H1 (cell line): Measurements from ENCODE around the gene SLC12A6. TPM values are rescaled to one million over a fixed set of nuclear protein-coding genes. Genes with fewer than 3 reads are reported as not detected.

Source experiments
- CTCF ChIA-PET: fragments of 300-600 bp; sonication (Branson Sonifier 250); formaldehyde crosslinking; loops from one replicate; lab custom pipeline; 2021; ENCODE audit not compliant: partially characterized antibody; lab: Charles Lee
- POLR2A ChIA-PET: fragments of 300-600 bp; sonication (Branson Sonifier 250); formaldehyde crosslinking; loops from one replicate; lab custom pipeline; 2021; ENCODE audit warnings: inconsistent platforms; ENCODE audit not compliant: partially characterized antibody; lab: Charles Lee
- DNase-seq, 2 experiments: peaks; one replicate each; pipeline versions ENCODE4 v3.0.0 to v3.0.0-alpha.2; 2010 to 2022; ENCODE audit warnings: low spot score in 2 of 2, low read depth in 1 of 2, mixed read lengths in 1 of 2
- FAIRE-seq: peaks from 2 replicates; lab custom pipeline; 2011; peaks lifted over from hg19 to GRCh38; lab: Jason Lieb, UNC
- H2AFZ ChIP-seq: 2 replicates; pipeline ENCODE4 v1.8.1; 2012; ENCODE audit warnings: low read length, inconsistent platforms
- H2AK5ac ChIP-seq: 2 replicates; pipeline ENCODE4 v1.6.1; 2013; ENCODE audit warnings: low read depth, low read length
- H2BK120ac ChIP-seq: replicated peaks from 2 replicates; pipeline ENCODE3; 2013; ENCODE audit warnings: low read depth, low read length, inconsistent platforms
- H2BK12ac ChIP-seq: 2 replicates; pipeline ENCODE4 v1.6.1; 2013; ENCODE audit warnings: low read depth, low read length
- H2BK15ac ChIP-seq: 2 replicates; pipeline ENCODE4 v1.6.1; 2013; ENCODE audit warnings: low read length
- H2BK20ac ChIP-seq: 2 replicates; pipeline ENCODE4 v1.6.1; 2013; ENCODE audit warnings: low read length
- H2BK5ac ChIP-seq: 2 replicates; pipeline ENCODE4 v1.6.1; 2013; ENCODE audit warnings: low read depth, low read length
- H3K14ac ChIP-seq: 2 replicates; pipeline ENCODE4 v1.6.1; 2013; ENCODE audit warnings: inconsistent platforms; ENCODE audit not compliant: insufficient read length
- H3K18ac ChIP-seq: 2 replicates; pipeline ENCODE4 v1.6.1; 2013; ENCODE audit warnings: low read length; ENCODE audit errors: extremely low read depth
- H3K23ac ChIP-seq: 2 replicates; pipeline ENCODE4 v1.6.1; 2013; ENCODE audit warnings: inconsistent platforms; ENCODE audit not compliant: insufficient read length
- H3K23me2 ChIP-seq: 2 replicates; pipeline ENCODE4 v1.6.1; 2013; ENCODE audit warnings: low read depth, low read length
- H3K27ac ChIP-seq: 2 replicates; pipeline ENCODE4 v1.6.1; 2011; ENCODE audit warnings: low read depth, low read length, inconsistent platforms
- H3K27me3 ChIP-seq, 4 experiments: replicated peaks in 1 of 4; 1 replicate in 1 of 4; 2 replicates in 3 of 4; pipeline versions ENCODE4 v1.6.1 to v1.8.1; 2011 to 2013; ENCODE audit warnings: low read length in 3 of 4, mild to moderate bottlenecking in 3 of 4, inconsistent platforms in 2 of 4, mixed read lengths in 2 of 4, moderate library complexity in 1 of 4; ENCODE audit not compliant: control insufficient read depth in 3 of 4, insufficient read depth in 3 of 4; ENCODE audit errors: extremely low read depth in 1 of 4
- H3K36me3 ChIP-seq, 4 experiments: 2 replicates each; pipeline versions ENCODE4 v1.6.1 to v1.8.1; 2011 to 2013; ENCODE audit warnings: mild to moderate bottlenecking in 4 of 4, low read length in 3 of 4, moderate library complexity in 2 of 4, control low read depth in 1 of 4, inconsistent platforms in 1 of 4; ENCODE audit not compliant: insufficient read depth in 4 of 4, control insufficient read depth in 2 of 4
- H3K4ac ChIP-seq: replicated peaks from 2 replicates; pipeline ENCODE3; 2013; ENCODE audit warnings: low read length, low read depth, mixed read lengths, inconsistent platforms; ENCODE audit not compliant: insufficient read length
- H3K4me1 ChIP-seq, 4 experiments: replicated peaks in 1 of 4; 1 replicate in 1 of 4; 2 replicates in 3 of 4; pipeline versions ENCODE4 v1.6.1 to v1.8.1; 2011 to 2013; ENCODE audit warnings: low read length in 3 of 4, inconsistent platforms in 2 of 4, mixed read lengths in 1 of 4; ENCODE audit not compliant: insufficient read depth in 4 of 4, control insufficient read depth in 3 of 4
- H3K4me2 ChIP-seq, 2 experiments: 2 replicates each; pipeline versions ENCODE4 v1.6.1 to v1.8.1; 2011 to 2013; ENCODE audit warnings: low read depth in 2 of 2, low read length in 2 of 2, control low read depth in 1 of 2, inconsistent platforms in 1 of 2, mild to moderate bottlenecking in 1 of 2; ENCODE audit not compliant: insufficient read depth in 1 of 2
- H3K4me3 ChIP-seq, 4 experiments: fragments of 200-600, 300-600 bp in 1 of 4; sonication (generic), shearing (Covaris generic), sonication (Bioruptor Twin) in 1 of 4; 2 replicates each; pipeline versions ENCODE4 v1.5.1 to v1.8.1; 2011 to 2016; ENCODE audit warnings: low read length in 4 of 4, low read depth in 3 of 4, control low read depth in 2 of 4, inconsistent platforms in 2 of 4, mild to moderate bottlenecking in 2 of 4, mixed read lengths in 1 of 4, moderate library complexity in 1 of 4; ENCODE audit not compliant: insufficient read depth in 2 of 4; ENCODE audit errors: extremely low read depth in 1 of 4
- H3K56ac ChIP-seq: replicated peaks from 2 replicates; pipeline ENCODE3; 2013; ENCODE audit warnings: low read depth, mild to moderate bottlenecking, mixed read lengths, low read length, inconsistent platforms; ENCODE audit not compliant: insufficient read length
- H3K79me1 ChIP-seq: 2 replicates; pipeline ENCODE4 v1.6.1; 2013; ENCODE audit warnings: low read depth, low read length, control low read depth
- H3K79me2 ChIP-seq, 2 experiments: 2 replicates each; pipeline versions ENCODE4 v1.6.1 to v1.8.1; 2012 to 2013; ENCODE audit warnings: low read length in 2 of 2, mild to moderate bottlenecking in 2 of 2, inconsistent platforms in 1 of 2; ENCODE audit not compliant: insufficient read depth in 2 of 2, control insufficient read depth in 1 of 2
- H3K9ac ChIP-seq, 4 experiments: replicated peaks in 1 of 4; 1 replicate in 1 of 4; 2 replicates in 3 of 4; pipeline versions ENCODE4 v1.6.1 to v1.8.1; 2011 to 2013; ENCODE audit warnings: low read depth in 3 of 4, low read length in 3 of 4, control low read depth in 2 of 4, mild to moderate bottlenecking in 2 of 4, moderate library complexity in 2 of 4, inconsistent platforms in 1 of 4; ENCODE audit errors: extremely low read depth in 1 of 4
- H3K9me3 ChIP-seq, 2 experiments: 2 replicates each; pipeline versions ENCODE4 v1.6.1 to v1.8.1; 2012 to 2013; ENCODE audit warnings: mild to moderate bottlenecking in 2 of 2, moderate library complexity in 2 of 2, control low read depth in 1 of 2, inconsistent platforms in 1 of 2, low read depth in 1 of 2, low read length in 1 of 2, mixed read lengths in 1 of 2; ENCODE audit not compliant: insufficient read depth in 2 of 2
- H4K20me1 ChIP-seq, 2 experiments: replicated peaks in 1 of 2; 2 replicates each; pipeline versions ENCODE3 to v1.8.1; 2011 to 2013; ENCODE audit warnings: inconsistent platforms in 2 of 2, low read length in 2 of 2, mild to moderate bottlenecking in 1 of 2; ENCODE audit not compliant: insufficient read depth in 2 of 2, control insufficient read depth in 1 of 2
- H4K5ac ChIP-seq: 2 replicates; pipeline ENCODE4 v1.6.1; 2013; ENCODE audit warnings: low read length, low read depth, mixed read lengths, inconsistent platforms; ENCODE audit not compliant: insufficient read length
- H4K8ac ChIP-seq: 2 replicates; pipeline ENCODE4 v1.8.0; 2013; ENCODE audit warnings: mild to moderate bottlenecking, moderate library complexity, low read length, inconsistent platforms; ENCODE audit not compliant: insufficient read depth; ENCODE audit errors: extremely low read depth
- H4K91ac ChIP-seq: replicated peaks from 2 replicates; pipeline ENCODE3; 2013; ENCODE audit warnings: low read length, mixed read lengths, inconsistent platforms; ENCODE audit not compliant: insufficient read length
- HDAC6 ChIP-seq: IDR thresholded peaks from one replicate; pipeline ENCODE4 v1.7.1; 2012; ENCODE audit warnings: low read depth, mild to moderate bottlenecking, inconsistent platforms, low read length, moderate library complexity
- JUN ChIP-seq: IDR thresholded peaks from 2 replicates; pipeline ENCODE4 v1.6.1; 2011; ENCODE audit warnings: low read depth, mild to moderate bottlenecking, improper control_type of control experiment, low read length
- WGBS, 2 experiments: shearing (Covaris generic) in 1 of 2; methylation state at CpG; one replicate each; pipeline versions ENCODE4 v1.1.6 to v1.1.7; 2013 to 2015; ENCODE audit warnings: low lambda C conversion rate in 2 of 2, mixed read lengths in 2 of 2, inconsistent platforms in 1 of 2, low coverage in 1 of 2, missing lambda C conversion rate in 1 of 2; ENCODE audit not compliant: insufficient replicate concordance in 2 of 2, insufficient coverage in 1 of 2, insufficient read length in 1 of 2; ENCODE audit errors: extremely low coverage in 1 of 2, missing lambda C conversion rate in 1 of 2; 5-methylcytosine and 5-hydroxymethylcytosine counted together
- polyA plus RNA-seq, 7 experiments: library from polyadenylated mRNA; depleted of rRNA in 3 of 7; stranded (reverse) in 5 of 7; unstranded in 2 of 7; fragments of >200 nt in 5 of 7; fragments of 200-250 nt in 2 of 7; gene quantifications; 1 replicate in 5 of 7; 2 replicates in 1 of 7; 4 replicates in 1 of 7; pipeline versions ENCODE4 v1.2.1 to v1.2.3, GENCODE V29; 2011 to 2013; ENCODE audit warnings: missing spikeins in 2 of 7, mixed read lengths in 2 of 7
- total RNA-seq: library from RNA; stranded (reverse); fragmentation: NEBNext Ultra II Directional; extraction: Animal tissue kit (Norgen Biotek cat#: 25700); gene quantifications from 2 replicates; pipeline ENCODE4 v1.2.1, GENCODE V29; 2021

SLC12A6 gene
- total and polyA plus RNA-seq, 2 of the 8 experiments (the other 6 are each of a cell fraction or from before 2014, with no cell fraction given), result 9.2 to 11.1 TPM

GRCh38 chr15:34364041-34364440 is 26.5 kb upstream of the SLC12A6 start:
- Histone ChIP-seq H3K4me3 (no peak overlapping the region), H4K8ac (no peak overlapping the region), H3K14ac (no peak overlapping the region), H3K27me3 (no peaks in the 10 kb centered on the region), H3K23me2 (peaks cover 4% of the 10 kb centered on the region; the same call in 1 of the 2 replicates), H3K79me1 (peaks cover 14% of the 10 kb centered on the region), H4K91ac (no peak overlapping the region), H2BK120ac (no peak overlapping the region), H2BK12ac (no peak overlapping the region), H2BK5ac (no peak overlapping the region), H2BK20ac (no peak overlapping the region), H3K4ac (no peak overlapping the region), H3K18ac (no peak overlapping the region), H3K4me2 (no peak overlapping the region), H2AFZ (no peak overlapping the region), H4K20me1 (peaks cover 8% of the 10 kb centered on the region in 2 experiments), H3K56ac (no peak overlapping the region), H3K23ac (no peak overlapping the region), H3K4me1 (peaks cover 5 to 12% (median 7%) of the 10 kb centered on the region in 4 experiments), H2AK5ac (no peak overlapping the region), H3K9me3 (no peaks in the 10 kb centered on the region), H3K79me2 (peaks cover 4 to 21% of the 10 kb centered on the region in 2 experiments; a peak in 3 of 4 replicates), H4K5ac (no peak overlapping the region), H3K36me3 (peaks cover 5 to 31% (median 19%) of the 10 kb centered on the region in 4 experiments), H3K9ac (no peak overlapping the region), H2BK15ac (no peak overlapping the region), H3K27ac (no peak overlapping the region)
- 90% methylated on average over 8 of the region's 8 CpGs; no CpG with 5 or more reads in 1 of the 2 experiments for WGBS, 2 experiments
- ChIA-PET CTCF (interaction anchor here (0.7 kb wide), 1 partner anchor 71 kb away, joined by 6 read pairs; no protein-coding TSS in a partner anchor), POLR2A (no interaction called here)
- FAIRE-seq (no peak), DNase-seq (no peak)
- TF ChIP-seq JUN (no peak), HDAC6 (no peak)
